ENCODE data around the gene OCA2.

GRCh38 chr15:27933562-27933961, 165.6 kb downstream of the OCA2 start:
- no peak for TF ChIP-seq CTCF (IDR thresholded peaks at IDR 0.05)
- TF ChIP-seq EP300 (IDR thresholded peaks at IDR 0.05), result no peak
- no peak for TF ChIP-seq POLR2A (IDR thresholded peaks at IDR 0.05; ENCODE audit: low read depth)
- TF ChIP-seq POLR2AphosphoS5 (IDR thresholded peaks at IDR 0.05), result no peak
